ENCODE measurements around the gene FZD4. TPM values are rescaled to one million over a fixed set of nuclear protein-coding genes. Genes with fewer than 3 reads are reported as not detected.

Gene FZD4
- total RNA-seq, 1 experiment from 2014 or later = 4.5 TPM

DNA sequence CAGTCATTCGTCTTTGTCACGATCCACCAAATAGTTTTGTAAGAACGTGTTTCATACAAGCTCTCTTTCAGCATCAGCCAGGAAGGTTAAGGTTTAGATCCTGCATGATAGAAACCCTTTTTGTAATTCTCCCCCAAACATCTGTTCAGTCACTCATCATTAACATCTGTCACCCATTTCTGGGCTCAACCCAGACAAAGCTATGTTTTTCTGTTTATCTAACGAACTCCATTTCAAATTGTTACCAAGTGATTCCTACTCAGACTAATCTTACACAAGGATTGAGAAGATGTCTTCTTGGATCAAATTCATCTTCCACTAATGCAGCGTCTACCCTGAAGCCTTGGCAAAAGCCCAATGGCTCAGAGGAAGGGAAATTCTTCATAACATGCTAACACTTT lies 58.8 kb downstream of the FZD4 start:
- H2BK120ac ChIP-seq (ENCODE audit: low read depth, low read length, poor library complexity, severe bottlenecking) = no peak overlapping the region

More for the DNA sequence above, 58.8 kb downstream of the FZD4 start:
- Histone ChIP-seq H4K91ac (ENCODE audit: insufficient read length, low read depth, low read length) (no peak overlapping the region), H4K5ac (ENCODE audit: insufficient read length, low read depth, low read length) (no peak overlapping the region), H3K4ac (ENCODE audit: low read depth, low read length) (no peak overlapping the region), H3K14ac (ENCODE audit: insufficient read depth, low read length) (no peak overlapping the region), H3K56ac (ENCODE audit: insufficient read length, low read depth, low read length) (no peak overlapping the region), H3K9ac (ENCODE audit: extremely low read depth, insufficient read length, low read length) (no peak overlapping the region), H4K8ac (replicated peaks; ENCODE audit: insufficient read length, low read depth, low read length) (no peak overlapping the region), H3K27ac (ENCODE audit: insufficient read length, low read depth, low read length) (no peak overlapping the region), H4K20me1 (ENCODE audit: control insufficient read depth, insufficient read depth, insufficient read length) (no peaks in the 10 kb centered on the region), H3K4me1 (ENCODE audit: insufficient read depth, low read length) (no peaks in the 10 kb centered on the region), H2BK15ac (ENCODE audit: low read depth, low read length) (no peak overlapping the region), H3K18ac (ENCODE audit: insufficient read length, low read depth, low read length) (no peak overlapping the region), H3K23me2 (ENCODE audit: insufficient read length, low read depth, low read length, poor library complexity, severe bottlenecking) (no peaks in the 10 kb centered on the region), H3T11ph (ENCODE audit: low read length) (no peak overlapping the region), H3K27me3 (ENCODE audit: insufficient read depth, low read length) (no peaks in the 10 kb centered on the region), H2AFZ (ENCODE audit: low read length) (no peak overlapping the region), H3K4me2 (ENCODE audit: insufficient read depth, insufficient read length, low read length) (no peak overlapping the region), H3K23ac (ENCODE audit: insufficient read length, low read depth, low read length) (no peak overlapping the region), H2BK12ac (ENCODE audit: insufficient read length, low read depth, low read length) (no peak overlapping the region), H2BK5ac (ENCODE audit: insufficient read length, low read length) (no peak overlapping the region), H3K79me1 (ENCODE audit: insufficient read depth, low read depth, low read length, poor library complexity, severe bottlenecking) (no peaks in the 10 kb centered on the region), H2AK5ac (ENCODE audit: insufficient read length, low read length) (no peak overlapping the region), H3K9me3 (ENCODE audit: control insufficient read depth, low read depth, low read length) (no peaks in the 10 kb centered on the region), H2BK20ac (ENCODE audit: low read depth, low read length, poor library complexity, severe bottlenecking) (no peak overlapping the region), H3K79me2 (ENCODE audit: insufficient read depth, low read length) (no peaks in the 10 kb centered on the region)
- H3K27me3 Mint-ChIP-seq (ENCODE audit: low read depth) = no peaks in the 10 kb centered on the region
- no peak overlapping the region for H3K4me3 Mint-ChIP-seq
- WGBS (ENCODE audit: extremely low coverage, insufficient read length, low lambda C conversion rate) = no CpG with 5 or more reads among the region's 5 CpGs
- no peak overlapping the region for H3K27ac Mint-ChIP-seq
- no peaks in the 10 kb centered on the region for H3K36me3 Mint-ChIP-seq (ENCODE audit: insufficient read depth in 1 of 3, low read depth in 3 of 3)
- no peak for DNase-seq
- TF ChIP-seq, protein P1, sequence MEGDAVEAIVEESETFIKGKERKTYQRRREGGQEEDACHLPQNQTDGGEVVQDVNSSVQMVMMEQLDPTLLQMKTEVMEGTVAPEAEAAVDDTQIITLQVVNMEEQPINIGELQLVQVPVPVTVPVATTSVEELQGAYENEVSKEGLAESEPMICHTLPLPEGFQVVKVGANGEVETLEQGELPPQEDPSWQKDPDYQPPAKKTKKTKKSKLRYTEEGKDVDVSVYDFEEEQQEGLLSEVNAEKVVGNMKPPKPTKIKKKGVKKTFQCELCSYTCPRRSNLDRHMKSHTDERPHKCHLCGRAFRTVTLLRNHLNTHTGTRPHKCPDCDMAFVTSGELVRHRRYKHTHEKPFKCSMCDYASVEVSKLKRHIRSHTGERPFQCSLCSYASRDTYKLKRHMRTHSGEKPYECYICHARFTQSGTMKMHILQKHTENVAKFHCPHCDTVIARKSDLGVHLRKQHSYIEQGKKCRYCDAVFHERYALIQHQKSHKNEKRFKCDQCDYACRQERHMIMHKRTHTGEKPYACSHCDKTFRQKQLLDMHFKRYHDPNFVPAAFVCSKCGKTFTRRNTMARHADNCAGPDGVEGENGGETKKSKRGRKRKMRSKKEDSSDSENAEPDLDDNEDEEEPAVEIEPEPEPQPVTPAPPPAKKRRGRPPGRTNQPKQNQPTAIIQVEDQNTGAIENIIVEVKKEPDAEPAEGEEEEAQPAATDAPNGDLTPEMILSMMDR (conservative IDR thresholded peaks at IDR 0.05) = no peak
- no peaks in the 10 kb centered on the region for H3K9me3 Mint-ChIP-seq
- no peaks in the 10 kb centered on the region for H3K4me1 Mint-ChIP-seq

Other genes with a start within 250 kb of the FZD4 start
- gene PRSS23, start 154.9 kb downstream of the FZD4 start, total RNA-seq (2021) = 6.3 and 6.9 TPM in 2 replicates
- gene TMEM135, start 82.5 kb upstream of the FZD4 start, total RNA-seq (2021) = 20.9 and 25.2 TPM in 2 replicates